ENCODE measurements around the gene RFNG.
A peak's percentile ranks its signal among the peaks of the same experiment; 100 is the strongest.

RFNG gene

GRCh38 chr17:82021107-82021899 lies 30.3 kb downstream of the RFNG start:
- H4K20me1 ChIP-seq (ENCODE audit: insufficient read depth), result no peaks in the 10 kb centered on the region

GRCh38 chr17:82020572-82021106 lies 31.0 kb downstream of the RFNG start:
- H3K27ac ChIP-seq, result no peak overlapping the region
- H3K4me3 ChIP-seq (IDR thresholded peaks at IDR 0.05; ENCODE audit: insufficient read depth, low read depth, low read length), result no peak overlapping the region
- peaks cover 6% of the 10 kb centered on the region; the same call in 1 of the 2 replicates for H3K79me2 ChIP-seq (ENCODE audit: insufficient read depth, low read depth)
- no peaks in the 10 kb centered on the region for H3K27me3 ChIP-seq (ENCODE audit: insufficient read depth, low read depth)
- H2AFZ ChIP-seq (ENCODE audit: low read depth), result no peak overlapping the region
- TF ChIP-seq CTCF (conservative IDR thresholded peaks at IDR 0.05; ENCODE audit: low read depth, low read length), result no peak
- no peaks in the 10 kb centered on the region for H4K20me1 ChIP-seq (ENCODE audit: insufficient read depth)
- H3K36me3 ChIP-seq (ENCODE audit: insufficient read depth), result no peaks in the 10 kb centered on the region
- peaks cover 6% of the 10 kb centered on the region for H3K4me1 ChIP-seq (ENCODE audit: low read depth, poor library complexity, severe bottlenecking)
- peak overlapping the region; percentile 56; the same call in 1 of the 2 replicates for H3K4me2 ChIP-seq
- no peak overlapping the region for H3K9ac ChIP-seq

More at GRCh38 chr17:82021107-82021899, 30.3 kb downstream of the RFNG start:
- H3K4me3 ChIP-seq (IDR thresholded peaks at IDR 0.05; ENCODE audit: insufficient read depth, low read depth, low read length), result no peak overlapping the region
- H3K36me3 ChIP-seq (ENCODE audit: insufficient read depth), result no peaks in the 10 kb centered on the region
- H3K79me2 ChIP-seq (ENCODE audit: insufficient read depth, low read depth), result peaks cover 6% of the 10 kb centered on the region; the same call in 1 of the 2 replicates
- H3K27me3 ChIP-seq (ENCODE audit: insufficient read depth, low read depth), result no peaks in the 10 kb centered on the region
- peak overlapping the region; percentile 56 for H3K4me2 ChIP-seq
- no peak overlapping the region for H2AFZ ChIP-seq (ENCODE audit: low read depth)
- no peak overlapping the region for H3K27ac ChIP-seq
- peaks cover 6% of the 10 kb centered on the region for H3K4me1 ChIP-seq (ENCODE audit: low read depth, poor library complexity, severe bottlenecking)
- TF ChIP-seq CTCF (conservative IDR thresholded peaks at IDR 0.05; ENCODE audit: low read depth, low read length), result peak; percentile 74
- H3K9ac ChIP-seq, result peak overlapping the region; percentile 75; the same call in 1 of the 2 replicates

- no peaks in the 10 kb centered on the region for H3K36me3 ChIP-seq (ENCODE audit: insufficient read depth)
- TF ChIP-seq CTCF (conservative IDR thresholded peaks at IDR 0.05; ENCODE audit: low read depth, low read length), result peak; percentile 81
- no peaks in the 10 kb centered on the region for H4K20me1 ChIP-seq (ENCODE audit: insufficient read depth)
- no peak overlapping the region for H3K9ac ChIP-seq
- peaks cover 6% of the 10 kb centered on the region for H3K4me1 ChIP-seq (ENCODE audit: low read depth, poor library complexity, severe bottlenecking)
- H3K27me3 ChIP-seq (ENCODE audit: insufficient read depth, low read depth), result no peaks in the 10 kb centered on the region
- peaks cover 6% of the 10 kb centered on the region; the same call in 1 of the 2 replicates for H3K79me2 ChIP-seq (ENCODE audit: insufficient read depth, low read depth)
- H2AFZ ChIP-seq (ENCODE audit: low read depth), result no peak overlapping the region
- no peak overlapping the region for H3K27ac ChIP-seq
- no peak overlapping the region for H3K4me3 ChIP-seq (IDR thresholded peaks at IDR 0.05; ENCODE audit: insufficient read depth, low read depth, low read length)
- no peak overlapping the region for H3K4me2 ChIP-seq
Observed at GRCh38 chr17:82019690-82020571, 31.7 kb downstream of the RFNG start.

- no peak overlapping the region for H2AFZ ChIP-seq (ENCODE audit: low read depth)
- no peak for TF ChIP-seq CTCF (conservative IDR thresholded peaks at IDR 0.05; ENCODE audit: low read depth, low read length)
- H3K9ac ChIP-seq, result no peak overlapping the region
- H3K4me3 ChIP-seq (IDR thresholded peaks at IDR 0.05; ENCODE audit: insufficient read depth, low read depth, low read length), result no peak overlapping the region
- no peaks in the 10 kb centered on the region for H4K20me1 ChIP-seq (ENCODE audit: insufficient read depth)
- no peaks in the 10 kb centered on the region for H3K27me3 ChIP-seq (ENCODE audit: insufficient read depth, low read depth)
- no peak overlapping the region for H3K4me2 ChIP-seq
- peaks cover 6% of the 10 kb centered on the region; the same call in 1 of the 2 replicates for H3K79me2 ChIP-seq (ENCODE audit: insufficient read depth, low read depth)
- no peaks in the 10 kb centered on the region for H3K36me3 ChIP-seq (ENCODE audit: insufficient read depth)
- peaks cover 2% of the 10 kb centered on the region for H3K4me1 ChIP-seq (ENCODE audit: low read depth, poor library complexity, severe bottlenecking)
- H3K27ac ChIP-seq, result no peak overlapping the region
Observed at GRCh38 chr17:82018989-82019689, 32.5 kb downstream of the RFNG start.

Data from KMS-11 (cell line).